ENCODE results near the gene OBSL1. TPM values are rescaled to one million over a fixed set of nuclear protein-coding genes. Genes with fewer than 3 reads are reported as not detected.

Gene OBSL1
- total RNA-seq, 4 donors from 2014 or later: 53.2 to 146 (median 113) TPM

- H3K4me1 ChIP-seq: no peaks in the 10 kb centered on the region
- no peaks in the 10 kb centered on the region for H3K36me3 ChIP-seq
- TF ChIP-seq CTCF (IDR thresholded peaks at IDR 0.05) (no peak), POLR2A (IDR thresholded peaks at IDR 0.05) (no peak)
- peak overlapping the region; percentile 88 to 92 for H3K27ac ChIP-seq
- no peaks in the 10 kb centered on the region for H3K27me3 ChIP-seq
- H3K9me3 ChIP-seq: no peaks in the 10 kb centered on the region
- no peak for DNase-seq
- intact Hi-C loops (cut with DNase I; ENCODE audit: low total_unique reads): no loop called here
- peak overlapping the region; percentile 56 to 63 for H3K4me3 ChIP-seq
Observed at GRCh38 chr2:219596954-219597551, 25.7 kb upstream of the OBSL1 start.

DNA sequence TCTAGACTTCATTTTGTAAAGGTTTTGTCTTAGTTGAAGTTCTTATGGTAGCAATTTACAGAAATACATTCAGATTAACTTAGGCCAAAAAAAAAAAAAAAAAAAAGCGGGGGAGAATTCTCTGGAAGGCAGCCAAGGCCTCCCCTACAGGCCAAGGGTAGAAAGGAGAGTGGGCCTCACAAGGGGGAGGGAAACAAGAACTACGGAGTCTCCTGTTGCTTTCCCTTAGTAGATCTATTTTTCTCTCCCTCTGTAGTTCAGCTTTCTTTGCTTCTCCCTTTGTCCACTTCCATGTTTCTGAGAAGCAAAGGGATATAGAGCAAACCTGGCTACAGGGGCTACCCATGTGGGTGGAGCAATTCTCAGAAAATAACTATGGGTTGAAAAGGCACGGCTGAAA is 23.9 kb upstream of the OBSL1 start:
- Histone ChIP-seq H3K27ac (no peak overlapping the region), H3K4me1 (no peaks in the 10 kb centered on the region), H3K36me3 (no peaks in the 10 kb centered on the region), H3K9me3 (no peaks in the 10 kb centered on the region), H3K27me3 (no peaks in the 10 kb centered on the region), H3K4me3 (no peak overlapping the region)
- intact Hi-C loops (cut with DNase I; ENCODE audit: low total_unique reads): no loop called here
- DNase-seq: no peak
- TF ChIP-seq POLR2A (IDR thresholded peaks at IDR 0.05): no peak
- TF ChIP-seq CTCF (IDR thresholded peaks at IDR 0.05): no peak

GRCh38 chr2:219593154-219593553 is 21.8 kb upstream of the OBSL1 start:
- DNase-seq: no peak
- Histone ChIP-seq H3K27ac (no peak overlapping the region), H3K27me3 (no peaks in the 10 kb centered on the region), H3K4me1 (no peaks in the 10 kb centered on the region), H3K9me3 (no peaks in the 10 kb centered on the region), H3K36me3 (no peaks in the 10 kb centered on the region), H3K4me3 (no peak overlapping the region)
- TF ChIP-seq POLR2A (IDR thresholded peaks at IDR 0.05) (no peak), CTCF (IDR thresholded peaks at IDR 0.05) (no peak)
- intact Hi-C loops (cut with DNase I; ENCODE audit: low total_unique reads): no loop called here

- Histone ChIP-seq H3K9me3 (no peaks in the 10 kb centered on the region), H3K4me3 (no peak overlapping the region), H3K4me1 (no peaks in the 10 kb centered on the region), H3K27ac (no peak overlapping the region), H3K27me3 (no peaks in the 10 kb centered on the region), H3K36me3 (no peaks in the 10 kb centered on the region)
- no peak for DNase-seq
- TF ChIP-seq POLR2A (IDR thresholded peaks at IDR 0.05) (no peak), CTCF (IDR thresholded peaks at IDR 0.05) (no peak)
- intact Hi-C loops (cut with DNase I; ENCODE audit: low total_unique reads): no loop called here
Observed at GRCh38 chr2:219592736-219593135, 21.4 kb upstream of the OBSL1 start.

DNA sequence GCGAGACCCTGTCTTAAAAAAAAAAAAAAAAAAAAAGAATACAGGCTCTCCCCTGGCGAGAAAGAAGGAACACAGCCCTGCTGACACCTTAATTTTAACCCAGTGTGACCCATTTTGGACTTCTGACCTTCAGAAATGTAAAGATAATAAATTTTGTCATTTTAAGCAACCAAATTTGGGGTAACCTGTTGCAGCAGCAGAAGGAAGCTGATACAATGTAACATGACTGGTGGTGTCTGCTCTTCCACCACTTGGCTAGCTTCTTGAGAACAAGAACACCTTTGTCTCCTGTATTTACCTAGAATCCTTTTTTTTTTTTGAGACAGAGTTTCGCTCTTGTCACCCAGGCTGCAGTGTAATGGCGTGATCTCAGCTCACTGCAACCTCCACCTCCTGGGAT is 19.8 kb upstream of the OBSL1 start:
- Histone ChIP-seq H3K4me3 (no peak overlapping the region), H3K36me3 (no peaks in the 10 kb centered on the region), H3K27ac (no peak overlapping the region), H3K27me3 (no peaks in the 10 kb centered on the region), H3K4me1 (no peaks in the 10 kb centered on the region), H3K9me3 (no peaks in the 10 kb centered on the region)
- TF ChIP-seq POLR2A (IDR thresholded peaks at IDR 0.05): no peak
- TF ChIP-seq CTCF (IDR thresholded peaks at IDR 0.05): no peak
- no peak for DNase-seq
- intact Hi-C loops (cut with DNase I; ENCODE audit: low total_unique reads): no loop called here
